Activated T-cell treated with anti-CD3 and anti-CD28 coated beads, Interleukin-2, amount 50 U/mL, for 48 hours (primary cell): ENCODE measurements around the gene SCUBE2.
"Not testable (repeated sequence)": the region's sequence is repeated elsewhere in the genome, so short reads cannot be mapped to it uniquely, and the experiment has no call there.

Source experiments
- DNase-seq, 2 experiments: peaks; one replicate each; pipeline ENCODE4 v3.0.0-alpha.2; 2020

Gene SCUBE2

DNA sequence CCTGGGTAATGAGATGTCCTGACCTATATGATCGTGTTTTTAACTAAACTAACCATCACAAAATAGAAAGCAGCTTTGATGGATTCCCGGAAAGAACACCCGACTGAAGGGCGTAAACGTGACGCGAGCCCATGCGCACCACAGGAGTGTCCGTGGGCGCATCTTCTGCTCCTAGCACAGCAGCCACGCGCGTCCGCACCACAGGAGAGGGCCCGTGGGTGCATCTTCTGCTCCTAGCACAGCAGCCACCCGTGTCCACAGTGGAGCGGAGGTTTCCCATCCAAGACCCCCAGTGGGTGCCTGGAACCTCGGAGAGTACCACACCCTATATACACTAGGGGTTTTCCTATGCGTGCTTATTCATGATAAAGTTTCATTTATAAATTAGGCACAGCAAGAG is 51.5 kb downstream of the SCUBE2 start:
- DNase-seq, result no peak

DNA sequence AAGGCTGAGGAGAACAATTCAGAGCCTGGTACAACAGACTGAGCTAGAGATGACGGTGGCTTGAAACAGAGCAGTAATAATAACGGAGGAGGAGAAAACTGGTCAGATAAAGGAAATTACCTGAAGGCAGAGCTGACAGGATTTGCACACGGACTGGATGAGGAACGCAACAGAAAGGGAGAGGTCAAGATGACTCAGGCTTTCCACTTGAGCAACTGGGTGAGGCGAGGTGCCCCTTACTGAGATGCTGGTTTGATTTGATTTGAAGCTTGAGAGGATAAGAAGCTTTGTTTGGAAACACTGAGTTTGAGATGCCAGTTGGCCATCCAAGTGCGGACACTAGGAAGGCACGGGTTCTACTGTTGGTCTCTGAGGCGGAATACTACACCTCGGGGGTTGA is 52.2 kb downstream of the SCUBE2 start:
- DNase-seq, result no peak

DNA sequence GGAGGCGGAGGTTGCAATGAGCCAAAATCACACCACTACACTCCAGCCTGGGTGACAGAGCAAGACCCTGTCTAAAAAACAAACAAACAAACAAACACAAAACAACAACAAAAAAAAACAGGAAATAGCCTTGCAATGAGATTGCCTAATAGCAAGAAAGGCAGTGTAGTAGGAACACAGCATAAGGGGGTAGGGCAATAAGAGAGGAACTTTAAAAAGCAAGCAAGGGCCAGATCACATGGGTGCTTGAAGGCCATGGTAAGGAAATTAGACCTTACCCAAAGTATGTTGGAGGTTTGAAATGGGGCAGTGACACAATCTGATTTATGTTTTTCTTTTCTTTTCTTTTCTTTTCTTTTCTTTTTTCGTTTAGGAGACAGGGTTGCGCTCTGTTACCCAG is 52.9 kb downstream of the SCUBE2 start:
- DNase-seq, result no peak

DNA sequence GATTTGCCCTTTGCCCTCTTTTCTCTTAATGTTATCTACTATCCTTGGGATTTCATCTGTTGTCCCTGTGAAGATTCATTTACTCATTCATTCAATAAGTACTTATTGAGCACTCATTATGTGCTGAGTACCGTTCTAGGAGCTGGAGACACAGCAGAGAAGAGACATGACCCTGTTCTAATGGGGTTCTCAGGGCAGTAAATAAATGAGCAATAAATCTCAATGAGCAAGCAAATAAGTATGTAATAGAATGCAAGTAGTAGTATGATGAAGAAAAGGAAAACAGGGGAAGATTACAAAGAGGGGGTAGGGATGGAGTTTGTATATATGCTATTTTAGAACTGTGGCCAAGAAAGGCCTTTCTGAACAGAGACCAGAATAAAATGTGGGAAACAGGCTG is 53.4 kb downstream of the SCUBE2 start:
- DNase-seq, result no peak

DNA sequence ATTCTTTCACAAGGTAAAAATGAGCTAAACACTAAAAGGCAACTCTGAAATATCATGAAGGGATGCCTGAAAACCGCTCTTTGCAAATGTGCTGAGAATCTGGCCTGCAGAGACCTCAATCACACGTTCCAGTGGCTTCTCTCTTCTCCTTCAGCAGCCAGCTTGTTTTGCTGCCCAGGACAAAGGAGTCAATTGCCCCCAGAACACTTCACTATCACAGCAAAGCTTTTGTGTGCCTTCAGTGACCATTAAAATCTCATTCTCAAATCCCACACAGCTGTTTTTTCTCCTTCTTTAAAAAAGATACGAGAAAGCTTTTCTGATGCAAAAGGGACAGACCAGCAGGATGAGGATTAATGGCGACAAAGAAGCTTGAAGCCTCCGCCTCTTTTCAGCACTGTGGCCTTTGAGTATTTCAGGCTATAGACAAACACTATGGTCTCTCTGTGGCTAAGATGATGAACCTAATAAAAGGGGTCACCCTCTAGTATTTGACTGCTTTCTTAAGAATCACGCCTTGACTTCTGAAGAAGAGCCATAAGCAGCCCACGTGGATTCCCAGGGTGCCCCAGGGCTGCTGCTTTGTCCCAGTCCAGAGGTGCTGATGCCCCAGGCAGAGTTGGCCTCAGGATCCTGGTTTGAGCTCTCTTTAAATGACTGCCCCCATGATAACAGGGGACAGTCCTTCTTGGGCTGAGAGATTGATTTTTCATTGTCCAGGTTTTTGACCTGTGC is 54.2 kb downstream of the SCUBE2 start:
- no peak for DNase-seq

DNA sequence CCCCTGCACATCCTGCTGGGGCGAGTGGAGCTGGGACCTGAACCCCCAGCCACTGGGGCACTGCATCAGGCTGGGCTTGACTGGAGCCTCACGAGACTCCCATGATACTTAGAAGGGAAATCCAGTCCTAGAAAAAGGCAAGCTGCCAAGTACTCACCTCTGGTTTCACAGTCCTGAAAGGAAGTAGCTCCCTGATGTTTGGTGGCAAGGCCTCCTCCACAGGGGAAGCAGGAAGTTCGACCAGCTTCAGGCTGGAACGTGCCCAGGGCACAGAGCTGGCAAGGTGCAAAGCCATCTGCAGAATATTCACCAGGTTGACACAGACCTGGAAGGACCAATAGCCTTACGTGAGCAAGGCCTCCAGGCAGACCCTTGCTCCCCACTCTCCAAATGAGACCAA is 60.8 kb downstream of the SCUBE2 start:
- no peak for DNase-seq

DNA sequence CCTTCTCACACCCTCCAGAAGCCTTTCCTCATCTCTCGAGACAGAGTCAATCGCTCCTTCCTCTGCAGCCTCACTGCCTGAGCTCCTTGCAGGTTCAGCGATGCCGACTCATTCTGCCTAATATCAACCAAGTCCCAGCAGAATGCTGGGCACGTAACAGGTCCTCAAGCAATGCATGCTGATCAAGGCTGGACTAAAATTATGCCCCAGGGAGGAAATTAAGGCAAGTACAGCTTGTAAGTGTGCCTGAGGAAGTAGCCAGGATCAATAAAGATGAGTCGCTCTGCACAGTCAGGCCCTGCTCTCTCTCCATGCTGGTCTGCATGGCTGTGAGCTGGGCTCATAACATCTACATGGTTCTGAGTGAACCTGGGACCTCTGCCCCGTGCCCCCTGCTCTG is 62.0 kb downstream of the SCUBE2 start:
- no peak for DNase-seq

DNA sequence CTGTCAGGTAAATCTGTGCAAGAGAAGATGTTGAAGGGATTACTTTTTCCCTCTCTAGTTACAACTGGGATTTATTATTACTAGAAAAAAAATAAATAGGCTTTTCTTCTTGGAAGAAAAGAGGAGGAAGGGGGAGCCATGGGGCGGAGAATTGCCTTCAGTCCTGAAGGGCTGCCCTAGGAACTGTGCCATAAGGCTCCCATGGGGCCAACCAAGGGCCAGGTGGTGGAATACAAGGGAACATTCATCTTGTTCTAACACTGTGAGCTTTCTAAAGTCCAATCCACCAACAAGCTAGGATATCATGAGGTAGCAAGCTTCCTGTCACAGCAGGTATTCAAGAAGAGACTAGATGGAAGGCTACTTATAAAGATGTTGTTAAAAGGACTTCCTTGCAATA is 62.8 kb downstream of the SCUBE2 start:
- no peak for DNase-seq

DNA sequence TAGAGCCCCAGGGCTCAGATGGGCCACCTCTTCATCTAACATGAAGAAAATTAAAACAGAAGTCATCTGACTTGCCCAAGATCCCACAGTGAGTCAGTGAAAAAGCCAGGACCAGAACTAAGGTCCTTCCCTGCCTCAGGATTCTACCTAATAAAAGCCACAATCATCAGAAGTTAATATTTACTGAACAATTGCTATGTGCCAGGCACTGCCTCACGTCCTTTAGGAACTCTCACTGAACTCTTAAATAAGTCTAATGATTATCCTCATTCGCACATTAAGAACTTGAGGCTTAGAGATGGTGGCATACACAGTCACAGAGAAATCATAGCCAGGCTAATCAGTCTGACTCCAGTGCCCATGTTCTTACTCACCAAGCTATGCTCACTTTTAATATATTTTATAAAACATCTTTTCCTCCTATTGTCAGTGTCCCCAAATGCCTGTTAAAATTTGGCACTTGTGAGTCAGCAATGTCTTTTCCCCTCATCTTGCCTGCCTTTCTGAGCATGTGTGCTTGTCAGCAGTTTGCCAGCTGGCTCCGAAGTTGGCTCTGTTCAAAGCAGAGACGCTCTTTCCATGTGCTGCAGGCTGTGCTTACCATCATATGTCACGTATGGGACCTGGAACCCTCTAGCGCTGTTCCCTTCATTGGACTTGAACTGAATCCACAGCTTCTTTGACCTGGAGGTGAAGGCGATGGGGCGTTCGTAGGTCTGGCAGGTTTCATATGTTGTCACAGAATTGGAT is 66.1 kb downstream of the SCUBE2 start:
- no peak for DNase-seq

DNA sequence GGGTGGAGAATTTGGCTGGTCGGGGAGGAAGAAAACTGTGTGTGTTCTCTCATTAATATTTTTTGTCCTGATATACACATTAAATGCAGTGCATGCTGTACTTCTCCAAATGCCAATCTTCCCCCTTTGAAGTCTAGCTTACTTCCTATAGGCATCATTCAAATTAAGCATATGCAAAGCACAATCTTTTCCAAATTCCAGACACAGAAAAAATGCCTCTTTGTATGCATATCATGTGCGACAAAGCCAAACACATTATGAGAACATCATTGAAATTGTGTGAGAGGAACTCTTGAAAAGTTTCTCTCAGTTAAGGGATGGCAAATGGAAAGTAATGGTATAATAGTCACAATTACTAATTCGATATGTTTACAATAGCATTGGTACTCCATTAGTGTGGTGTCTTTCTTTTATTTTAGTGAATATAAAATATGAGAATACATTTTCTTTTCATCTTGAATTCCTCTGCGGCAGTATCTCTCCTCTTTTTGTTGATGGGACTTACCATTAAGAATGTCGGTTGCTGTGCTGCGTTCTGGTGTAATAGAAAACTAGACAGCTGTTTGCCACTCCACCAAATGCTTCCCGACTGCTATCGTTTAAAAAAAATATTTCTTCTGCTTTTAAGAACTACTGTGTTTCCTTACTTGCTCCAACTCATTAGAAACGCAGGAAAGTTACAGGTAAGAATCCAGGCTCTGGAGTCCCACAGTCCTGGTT is 68.3 kb downstream of the SCUBE2 start:
- no peak for DNase-seq

DNA sequence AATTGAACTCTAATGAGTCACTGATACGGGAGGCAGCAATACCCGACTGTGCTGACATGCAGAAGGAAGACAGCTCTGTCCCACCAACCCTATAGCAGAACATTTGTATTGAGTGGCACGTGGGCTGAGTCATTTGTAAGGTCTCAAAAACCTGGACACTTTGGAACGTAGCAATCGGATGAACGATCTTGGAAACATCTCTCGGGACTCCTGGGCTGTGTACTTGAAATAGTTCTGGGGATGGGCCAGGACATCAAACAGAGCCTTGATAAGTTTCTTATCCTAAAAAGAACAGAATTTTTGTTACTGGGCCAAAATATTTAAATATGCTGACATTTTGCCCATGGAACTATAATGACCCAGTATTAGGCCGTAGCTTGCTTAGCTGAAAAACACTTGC is 70.5 kb downstream of the SCUBE2 start:
- no peak for DNase-seq

DNA sequence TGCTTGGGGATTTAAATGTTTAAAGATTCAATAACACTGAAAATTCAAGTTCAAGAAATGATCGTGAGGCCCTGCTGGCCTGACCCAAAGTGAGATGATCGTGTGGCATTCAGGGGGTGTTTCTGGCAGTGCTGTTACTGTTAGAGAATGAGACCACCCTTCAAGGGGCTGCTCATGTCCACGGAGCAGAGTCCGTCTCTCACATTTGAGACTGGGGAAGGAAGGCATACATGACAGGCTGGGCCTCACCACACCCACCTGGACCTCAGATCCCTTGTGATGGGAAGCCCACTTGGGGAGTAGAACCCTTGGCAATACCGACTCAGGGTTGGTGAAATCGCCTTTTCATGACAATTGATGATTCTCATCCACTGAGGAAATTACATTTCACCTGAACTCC is 71.5 kb downstream of the SCUBE2 start:
- DNase-seq, result no peak

DNA sequence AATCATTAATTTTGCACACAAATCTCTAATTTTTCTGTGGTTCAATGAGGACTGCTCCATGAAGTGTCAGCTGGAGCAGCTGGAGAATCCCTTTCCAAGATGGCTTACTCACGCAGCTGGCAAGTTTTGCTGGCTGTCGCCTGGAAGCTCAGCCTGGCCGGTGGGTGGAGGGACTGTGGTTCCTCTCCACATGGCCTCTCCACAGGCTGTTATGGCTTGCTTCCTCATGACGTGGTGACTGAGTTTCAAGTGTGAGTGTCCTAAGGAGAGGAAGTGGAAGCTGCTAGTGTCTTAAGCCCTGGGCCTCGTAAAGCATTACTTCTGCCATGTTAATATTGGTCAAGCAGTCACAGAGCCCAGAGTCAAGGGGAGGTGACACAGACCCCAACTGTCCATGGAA is 73.6 kb downstream of the SCUBE2 start:
- DNase-seq, result no peak

DNA sequence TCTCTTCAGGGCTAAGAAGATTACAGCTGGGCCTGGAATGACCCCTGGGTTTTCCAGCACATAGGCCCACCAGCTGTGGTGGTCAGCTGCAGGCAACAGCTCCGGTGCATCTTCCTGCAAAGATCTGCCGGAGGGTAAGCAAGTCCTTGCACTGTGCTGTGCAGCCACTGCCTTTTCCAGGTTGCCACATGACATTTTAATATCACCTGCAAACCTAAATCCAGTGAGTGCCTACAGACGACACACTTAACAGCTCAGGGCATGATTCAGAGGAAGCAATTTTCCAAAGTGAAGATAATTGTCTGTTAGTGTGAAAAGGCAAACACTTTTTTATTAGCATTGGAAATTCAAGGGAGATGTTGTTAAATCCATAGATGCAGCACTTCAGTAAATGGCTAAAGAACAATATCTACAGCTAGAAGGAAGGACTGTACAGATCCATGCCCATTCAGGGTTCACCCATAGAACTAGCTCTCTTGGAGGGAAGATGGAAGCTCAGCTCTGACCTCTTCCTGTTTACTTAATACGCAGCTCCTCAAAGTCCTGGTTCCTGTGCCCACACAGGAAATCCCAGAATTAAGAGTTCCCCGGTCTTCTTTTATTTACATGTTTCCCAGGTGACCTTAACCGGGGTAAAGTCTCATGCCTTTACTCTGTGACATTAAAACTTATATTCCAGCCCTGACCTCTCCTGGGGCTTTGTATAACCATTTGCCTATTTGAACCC is 74.3 kb downstream of the SCUBE2 start:
- DNase-seq, result no peak

DNA sequence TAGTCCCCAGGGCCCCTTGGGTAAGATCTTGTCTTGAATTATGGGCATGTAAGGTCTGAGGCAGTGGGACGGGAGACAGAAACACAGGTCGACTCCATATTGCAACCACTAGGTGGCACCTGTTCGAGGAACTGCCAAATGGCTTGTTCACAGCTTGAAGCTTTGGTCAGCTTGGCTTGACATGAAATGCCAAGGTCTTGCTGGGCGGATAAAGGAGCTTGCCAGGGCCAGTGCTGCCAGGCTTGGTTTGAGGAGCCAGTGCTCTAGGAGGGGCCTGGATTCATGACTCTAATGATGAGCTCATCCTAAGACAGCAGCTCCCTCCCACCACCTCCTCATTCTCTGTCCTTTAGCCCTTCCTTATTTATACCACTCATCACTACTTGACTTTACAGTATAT is 75.7 kb downstream of the SCUBE2 start:
- peak; percentile 60 to 68 for DNase-seq

DNA sequence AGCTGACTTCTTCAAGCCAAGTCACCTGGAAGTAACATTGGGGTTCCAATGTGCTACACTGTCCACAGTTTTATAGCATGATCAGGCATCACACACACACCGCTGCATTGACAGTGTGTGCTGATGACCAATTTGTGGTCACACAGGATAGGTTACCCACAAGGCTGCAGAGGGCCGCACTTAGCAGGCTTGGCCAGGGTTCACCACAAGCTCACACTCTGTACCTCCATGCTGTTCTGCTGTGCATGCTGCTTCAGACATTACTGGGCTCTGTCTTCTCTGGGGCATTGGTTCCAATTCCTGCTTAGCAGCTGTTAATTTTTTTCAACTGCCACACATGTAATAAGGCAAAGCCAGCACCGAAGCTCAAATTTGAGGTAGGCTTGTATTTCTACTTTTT is 76.6 kb downstream of the SCUBE2 start:
- no peak for DNase-seq

DNA sequence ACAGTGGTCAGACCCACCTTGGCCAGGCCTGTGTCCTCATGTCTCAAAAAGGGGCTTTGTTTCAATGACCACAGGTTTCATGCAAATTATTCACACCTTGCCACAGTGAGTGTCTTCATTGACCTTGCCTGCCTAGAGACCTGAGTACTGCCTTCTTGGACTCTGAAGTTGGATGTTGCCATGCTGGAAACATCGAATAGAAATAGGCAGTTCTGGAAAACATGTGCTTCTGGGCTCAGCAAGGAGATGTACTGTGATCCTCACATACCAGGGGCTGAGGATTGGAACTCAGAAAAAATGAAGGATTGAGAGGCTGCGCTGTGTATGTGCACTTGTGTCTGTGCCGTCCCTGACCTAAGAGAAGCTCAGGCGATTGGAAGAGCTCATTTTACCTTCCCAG is 78.0 kb downstream of the SCUBE2 start:
- no peak for DNase-seq

DNA sequence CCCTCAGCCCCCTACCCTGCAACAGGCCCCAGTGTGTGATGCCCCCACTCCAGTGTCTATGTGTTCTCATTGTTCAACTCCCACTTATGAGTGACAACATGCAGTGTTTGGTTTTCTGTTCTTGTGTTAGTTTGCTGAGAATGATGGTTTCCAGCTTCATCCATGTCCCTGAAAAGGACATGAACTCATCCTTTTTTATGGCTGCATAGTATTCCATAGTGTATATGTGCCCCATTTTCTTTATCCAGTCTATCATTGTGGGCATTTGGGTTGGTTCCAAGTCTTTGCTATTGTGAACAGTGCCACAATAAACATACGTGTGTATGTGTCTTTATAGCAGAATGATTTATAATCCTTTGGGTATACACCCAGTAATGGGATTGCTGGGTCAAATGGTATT is 81.9 kb downstream of the SCUBE2 start:
- DNase-seq, result not testable (repeated sequence)

DNA sequence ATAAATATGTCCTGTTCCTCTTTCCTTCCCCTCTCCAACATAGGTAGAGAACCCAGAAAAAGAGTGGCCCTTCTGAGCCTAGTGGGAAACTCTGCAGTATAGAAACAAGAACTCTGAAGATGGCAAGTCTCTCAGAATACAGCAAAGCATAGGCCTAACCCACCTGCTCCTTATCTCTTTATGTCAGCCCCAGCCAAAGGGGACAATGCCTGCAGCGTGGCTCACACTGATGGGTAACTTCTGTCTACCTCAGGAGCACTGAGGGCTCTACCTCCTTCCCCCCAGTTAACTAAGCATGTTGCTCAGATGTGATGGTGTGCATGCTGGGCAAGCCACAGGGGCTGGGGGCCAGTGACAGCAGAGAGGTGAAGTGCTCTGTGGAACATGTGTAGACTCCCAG is 82.7 kb downstream of the SCUBE2 start:
- DNase-seq, result no peak

DNA sequence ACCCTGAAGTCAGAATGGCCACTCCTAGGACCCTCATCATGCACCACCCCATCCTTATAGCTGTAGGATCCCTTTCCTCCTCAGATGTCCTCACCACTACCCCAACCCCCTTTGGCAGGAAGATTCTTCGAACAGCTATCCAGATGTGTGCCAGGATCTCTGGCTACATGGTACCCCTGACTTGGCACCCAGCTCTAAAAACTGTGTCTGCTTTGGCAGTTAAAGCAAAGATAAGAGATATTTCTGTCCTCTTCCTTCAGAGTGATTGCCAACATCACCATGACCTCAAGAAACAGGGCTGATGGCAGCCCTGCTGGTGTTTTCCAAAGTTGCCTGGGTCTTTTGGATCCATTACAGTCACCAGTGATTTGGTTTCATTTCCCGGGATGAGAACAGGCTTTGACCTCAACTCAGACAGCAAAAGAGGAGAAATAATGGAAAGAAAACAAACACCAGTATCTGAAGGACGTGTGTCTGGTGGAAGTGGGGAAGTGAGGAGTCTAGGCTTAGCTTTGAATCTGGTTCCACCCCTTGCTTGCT is 83.3 kb downstream of the SCUBE2 start:
- DNase-seq, result no peak

DNA sequence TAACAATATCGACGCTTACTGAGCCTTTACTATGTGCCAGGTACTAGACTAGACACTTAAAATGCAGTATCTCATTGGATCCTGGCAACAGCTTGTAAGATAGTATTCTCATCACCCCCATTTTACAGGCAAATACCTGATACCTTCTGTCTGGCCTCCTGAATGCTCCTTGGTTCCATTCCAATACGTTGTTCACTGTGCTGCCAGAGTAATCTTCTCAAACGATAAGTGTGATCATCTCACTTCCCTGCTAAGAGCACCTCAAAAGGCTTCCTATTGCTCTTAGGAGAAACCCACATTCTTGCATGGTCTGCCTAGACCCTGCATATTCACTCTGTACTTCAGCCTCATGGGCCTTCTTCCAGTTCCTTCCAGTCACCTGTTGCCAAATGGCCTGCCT is 86.3 kb downstream of the SCUBE2 start:
- DNase-seq, result no peak

DNA sequence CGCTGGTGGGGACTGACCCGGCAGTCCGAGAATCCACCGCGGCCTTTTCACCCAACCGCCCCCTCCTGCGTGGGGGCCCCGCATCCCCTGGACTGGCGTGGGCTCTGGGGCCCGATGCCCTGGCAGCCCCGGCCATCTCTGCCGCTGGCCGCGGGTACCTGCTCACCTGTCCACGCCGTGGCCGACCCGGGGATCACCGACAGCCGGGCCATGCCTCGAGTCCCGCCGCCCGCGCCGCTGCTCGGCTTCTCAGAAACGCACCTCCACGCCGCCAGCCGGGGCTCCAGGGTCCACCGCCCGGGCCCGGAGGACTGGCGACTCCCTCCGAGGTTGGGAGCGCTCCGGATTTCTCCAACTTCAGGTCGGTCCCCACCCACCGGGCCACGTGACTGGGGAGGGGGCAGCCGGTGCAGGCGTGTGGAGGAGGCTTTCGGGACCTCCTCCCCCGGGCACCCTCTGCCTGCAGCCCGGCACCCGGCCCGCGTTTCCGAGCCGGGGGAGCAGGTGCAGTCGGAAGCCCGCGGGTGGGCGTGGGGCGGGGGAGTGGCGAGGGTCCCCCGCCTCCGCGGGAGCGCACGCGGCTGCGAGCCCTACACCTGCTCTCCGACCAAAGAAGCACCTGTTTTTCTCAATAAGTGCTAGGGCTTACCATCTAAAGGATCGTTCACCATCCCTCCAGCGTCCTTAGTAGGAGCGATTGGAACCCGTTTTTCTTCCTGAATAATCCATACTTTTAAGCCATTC is 87.0 kb downstream of the SCUBE2 start:
- DNase-seq, result peak; percentile 29 to 36
